SK-N-SH (cell line): Measurements from ENCODE around the gene BCAR1. TPM values are rescaled to one million over a fixed set of nuclear protein-coding genes. Genes with fewer than 3 reads are reported as not detected.

Experiments
- CTCF ChIA-PET: fragments of 300-600, 350-600 bp; formaldehyde crosslinking; extraction: SDS; loops from one replicate; lab custom pipeline; 2021; lab: Yijun Ruan, JAX
- POLR2A ChIA-PET: fragments of 350-600 bp; sonication (Branson Sonifier 250); formaldehyde crosslinking; extraction: SDS; loops from one replicate; lab custom pipeline; 2020; ENCODE audit warnings: antibody characterized with exemption, inconsistent platforms; lab: Yijun Ruan, JAX
- DNase-seq: peaks from one replicate; pipeline ENCODE4 v3.0.0; 2012
- H2AFZ ChIP-seq: fragments of 200-600 bp; sonication (generic); 2 replicates; pipeline ENCODE4 v1.8.1; 2016; ENCODE audit warnings: antibody characterized with exemption, mild to moderate bottlenecking, low read depth
- H3F3A ChIP-seq: fragments of 200-600 bp; sonication (generic); replicated peaks from 2 replicates; pipeline ENCODE3; 2016; ENCODE audit warnings: antibody characterized with exemption, mild to moderate bottlenecking; ENCODE audit not compliant: insufficient read depth
- H3K27ac ChIP-seq, 2 experiments: fragments of 200-500 bp in 1 of 2; fragments of 200-600 bp in 1 of 2; sonication (Bioruptor generic) in 1 of 2; sonication (generic), shearing (Covaris generic) in 1 of 2; 2 replicates each; pipeline versions ENCODE4 v1.5.1 to v1.6.1; 2014 to 2016; ENCODE audit warnings: low read depth in 2 of 2, inconsistent platforms in 1 of 2, low read length in 1 of 2, mild to moderate bottlenecking in 1 of 2, mixed read lengths in 1 of 2
- H3K27me3 ChIP-seq: fragments of 200-600 bp; sonication (generic), shearing (Covaris generic); 2 replicates; pipeline ENCODE4 v1.6.1; 2016; ENCODE audit warnings: mixed run types; ENCODE audit not compliant: insufficient read depth
- H3K36me3 ChIP-seq, 2 experiments: fragments of 200-500 bp in 1 of 2; fragments of 200-600 bp in 1 of 2; sonication (Bioruptor generic) in 1 of 2; sonication (generic) in 1 of 2; replicated peaks in 1 of 2; 2 replicates each; pipeline versions ENCODE3 to v1.5.1; 2014 to 2016; ENCODE audit warnings: low read length in 1 of 2, mild to moderate bottlenecking in 1 of 2; ENCODE audit not compliant: insufficient read depth in 2 of 2, control insufficient read depth in 1 of 2
- H3K4me1 ChIP-seq, 2 experiments: fragments of 200-500 bp in 1 of 2; fragments of 200-600 bp in 1 of 2; sonication (Bioruptor generic) in 1 of 2; sonication (generic), shearing (Covaris generic) in 1 of 2; 2 replicates each; pipeline versions ENCODE4 v1.5.1 to v1.6.1; 2014 to 2016; ENCODE audit warnings: low read depth in 1 of 2, low read length in 1 of 2, mixed run types in 1 of 2; ENCODE audit not compliant: insufficient read depth in 2 of 2, control insufficient read depth in 1 of 2
- H3K4me2 ChIP-seq: fragments of 200-600 bp; sonication (generic), shearing (Covaris generic); 2 replicates; pipeline ENCODE4 v1.6.1; 2017; ENCODE audit warnings: mixed run types
- H3K4me3 ChIP-seq, 2 experiments: fragments of 200-500 bp in 1 of 2; fragments of 200-600 bp in 1 of 2; sonication (Bioruptor generic) in 1 of 2; sonication (generic), shearing (Covaris generic) in 1 of 2; 2 replicates each; pipeline versions ENCODE4 v1.5.1 to v1.8.1; 2014 to 2016; ENCODE audit warnings: low read depth in 2 of 2, inconsistent platforms in 1 of 2, low read length in 1 of 2, mild to moderate bottlenecking in 1 of 2, mixed read lengths in 1 of 2, moderate library complexity in 1 of 2
- H3K79me2 ChIP-seq: fragments of 200-600 bp; sonication (generic); 2 replicates; pipeline ENCODE4 v1.8.1; 2017; ENCODE audit warnings: mild to moderate bottlenecking; ENCODE audit not compliant: insufficient read depth
- H3K9ac ChIP-seq: fragments of 200-600 bp; sonication (generic); 2 replicates; pipeline ENCODE4 v1.6.1; 2017; ENCODE audit warnings: mixed run types
- H3K9me2 ChIP-seq: fragments of 200-600 bp; sonication (generic); 2 replicates; pipeline ENCODE4 v1.6.1; 2017; ENCODE audit warnings: mixed run types
- H3K9me3 ChIP-seq: fragments of 200-600 bp; sonication (generic); 2 replicates; pipeline ENCODE4 v1.6.1; 2017; ENCODE audit warnings: mixed run types, mild to moderate bottlenecking, moderate library complexity
- H4K20me1 ChIP-seq: fragments of 200-600 bp; sonication (generic); 2 replicates; pipeline ENCODE4 v1.6.1; 2017; ENCODE audit warnings: mild to moderate bottlenecking, mixed run types; ENCODE audit not compliant: insufficient read depth
- FOXJ3 ChIP-seq: sonication (generic); formaldehyde crosslinking; IDR thresholded peaks from 2 replicates; pipeline ENCODE4 v1.5.1; 2020; ENCODE audit warnings: mild to moderate bottlenecking, missing genetic modification reagents
- JUND ChIP-seq: IDR thresholded peaks from 2 replicates; pipeline ENCODE4 v1.4.0; 2012
- MAX ChIP-seq: IDR thresholded peaks from 2 replicates; pipeline ENCODE4 v1.4.0; 2012; ENCODE audit warnings: low read depth
- MXI1 ChIP-seq: IDR thresholded peaks from 2 replicates; pipeline ENCODE4 v1.6.1; 2012; ENCODE audit warnings: mild to moderate bottlenecking, low read depth, low read length, improper control_type of control experiment
- REST ChIP-seq: IDR thresholded peaks from 2 replicates; pipeline ENCODE4 v1.6.1; 2012; ENCODE audit warnings: mild to moderate bottlenecking, low read depth, low read length, moderate library complexity
- SMC3 ChIP-seq: IDR thresholded peaks from 2 replicates; pipeline ENCODE4 v1.6.1; 2012; ENCODE audit warnings: low read depth, low read length, improper control_type of control experiment
- TCF12 ChIP-seq: IDR thresholded peaks from 2 replicates; pipeline ENCODE4 v1.4.0; 2012
- TEAD4 ChIP-seq: IDR thresholded peaks from 2 replicates; pipeline ENCODE4 v1.4.0; 2012; ENCODE audit warnings: mild to moderate bottlenecking, borderline replicate concordance; ENCODE audit not compliant: insufficient read depth
- USF1 ChIP-seq: IDR thresholded peaks from 2 replicates; pipeline ENCODE4 v1.4.0; 2012; ENCODE audit warnings: low read depth, borderline replicate concordance
- ZBTB33 ChIP-seq: IDR thresholded peaks from 2 replicates; pipeline ENCODE4 v1.4.0; 2012; ENCODE audit warnings: low read depth, borderline replicate concordance
- WGBS: methylation state at CpG from one replicate; pipeline ENCODE4 v1.1.6; 2017; ENCODE audit warnings: low lambda C conversion rate; 5-methylcytosine and 5-hydroxymethylcytosine counted together
- polyA plus RNA-seq, 3 experiments: library from polyadenylated mRNA; depleted of rRNA; stranded (reverse); fragments of >200 nt; gene quantifications; 2 replicates each; pipeline ENCODE4 v1.2.3, GENCODE V29; 2012

Gene BCAR1
- polyA plus RNA-seq, 1 of the 3 experiments (the other 2 are of a cell fraction): 45.1 TPM

- Histone ChIP-seq H3K9me2 (no peaks in the 10 kb centered on the region), H3K4me3 (no peak overlapping the region), H3K27me3 (no peaks in the 10 kb centered on the region; the same call in 1 of the 2 replicates), H3K4me1 (peaks cover 0 to under 1% of the 10 kb centered on the region in 2 experiments; a peak in 1 of 4 replicates), H2AFZ (no peak overlapping the region), H4K20me1 (no peaks in the 10 kb centered on the region), H3K9me3 (no peaks in the 10 kb centered on the region), H3K4me2 (no peak overlapping the region), H3K27ac (no peak overlapping the region), H3K9ac (no peak overlapping the region), H3K79me2 (no peaks in the 10 kb centered on the region), H3F3A (no peaks in the 10 kb centered on the region), H3K36me3 (no peaks in the 10 kb centered on the region)
- POLR2A ChIA-PET: no interaction called here
- DNase-seq: no peak
- CTCF ChIA-PET: interaction anchor here (0.6 to 1.3 kb wide), 2 partner anchors 19 to 41 kb away, joined by 3 to 6 read pairs; no protein-coding TSS in a partner anchor
- WGBS: 80% methylated on average over 14 of the region's 21 CpGs
- TF ChIP-seq TCF12 (no peak), REST (no peak), USF1 (no peak)
Measured at GRCh38 chr16:75192606-75193264, 58.7 kb downstream of the BCAR1 start.

- H3K9me2 ChIP-seq: no peaks in the 10 kb centered on the region
- H3K4me1 ChIP-seq: no peaks in the 10 kb centered on the region
- no peak overlapping the region for H2AFZ ChIP-seq
- no peak overlapping the region for H3K4me2 ChIP-seq
- CTCF ChIA-PET: interaction anchor here (1.0 to 1.9 kb wide), 2 partner anchors 10 to 45 kb away, joined by 5 to 6 read pairs; no protein-coding TSS in a partner anchor
- no peak for TF ChIP-seq TEAD4
- TF ChIP-seq FOXJ3: no peak
- no peak for TF ChIP-seq SMC3
- no peak for TF ChIP-seq MXI1
- TF ChIP-seq MAX: no peak
- TF ChIP-seq JUND: no peak
- no peak for TF ChIP-seq ZBTB33
- no peak for TF ChIP-seq USF1
- 0 out of 2 replicates have a peak, but pooled peaks cover 6% of the 10 kb centered on the region for H3K9me3 ChIP-seq
- POLR2A ChIA-PET: no interaction called here
- no peaks in the 10 kb centered on the region for H3F3A ChIP-seq
- H3K9ac ChIP-seq: no peak overlapping the region
- no peaks in the 10 kb centered on the region for H3K79me2 ChIP-seq
- no peak overlapping the region for H3K4me3 ChIP-seq
- DNase-seq: no peak
- no peaks in the 10 kb centered on the region; the same call in 1 of the 2 replicates for H3K27me3 ChIP-seq
- 47% methylated on average over 8 of the region's 8 CpGs for WGBS
- H4K20me1 ChIP-seq: no peaks in the 10 kb centered on the region
- H3K27ac ChIP-seq: no peak overlapping the region
- H3K36me3 ChIP-seq: no peaks in the 10 kb centered on the region
Measured at GRCh38 chr16:75189638-75190245, 61.7 kb downstream of the BCAR1 start.
